ENCODE measurements around the gene UBAP1L. TPM values are rescaled to one million over a fixed set of nuclear protein-coding genes. Genes with fewer than 3 reads are reported as not detected.
A peak's percentile ranks its signal among the peaks of the same experiment; 100 is the strongest.

The UBAP1L gene
- total and polyA plus RNA-seq, 10 donors = 2.5 to 11.2 (median 7.0) TPM

DNA sequence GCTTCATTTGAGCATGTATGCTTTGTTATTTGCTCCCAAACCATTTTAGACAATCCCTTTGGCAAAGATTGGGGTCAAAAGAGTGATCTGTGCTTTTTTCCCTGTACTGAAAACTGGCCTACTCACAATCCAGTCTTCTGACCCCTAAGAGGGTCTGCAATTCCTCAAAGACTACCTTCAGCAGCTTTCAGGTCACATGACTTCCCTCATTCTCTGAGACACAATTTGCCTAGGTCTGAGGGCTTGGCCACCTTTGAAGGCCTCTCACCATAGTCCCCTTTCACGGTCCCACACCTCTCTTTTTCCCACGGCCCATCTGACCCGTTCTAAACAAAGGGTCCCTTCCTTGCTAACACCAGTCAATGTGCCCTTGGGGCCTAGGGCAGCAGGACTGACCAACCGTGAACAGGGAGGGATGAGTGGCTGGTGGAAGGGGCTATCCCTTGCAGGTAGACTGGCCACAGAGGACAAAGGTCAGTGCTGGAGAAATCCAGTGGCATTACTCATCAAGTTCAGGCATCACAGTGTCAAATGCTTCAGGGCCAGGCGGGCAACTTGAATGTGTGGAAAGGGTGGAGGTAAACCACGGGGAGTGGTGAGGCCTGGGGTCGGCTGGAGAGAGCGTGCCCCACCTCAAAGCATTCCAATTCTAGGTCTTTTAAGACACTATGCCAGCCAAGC, 58.0 kb downstream of the UBAP1L start:
- WGBS, 5 donors = 74 to 90% (median 81%) methylated on average over 8 of the region's 8 CpGs
- H3K27ac ChIP-seq = no peak overlapping the region

GRCh38 chr15:65056106-65056505, 58.9 kb downstream of the UBAP1L start:
- Histone ChIP-seq H3K36me3 (peaks cover 0 to 16% (median 0%) of the 10 kb centered on the region in 6 donors), H3K9me3 (no peaks in the 10 kb centered on the region), H3K4me3 (no peak overlapping the region), H3K27me3 (replicated peaks in 1 of 7) (no peaks in the 10 kb centered on the region), H3K4me1 (peaks cover 0 to 10% (median 0%) of the 10 kb centered on the region in 6 donors), H3K27ac (no peak overlapping the region)
- TF ChIP-seq POLR2A (IDR thresholded peaks at IDR 0.05) (no peak), POLR2AphosphoS5 (IDR thresholded peaks at IDR 0.05) (no peak), CTCF (IDR thresholded peaks at IDR 0.05 in 8 of 11, conservative IDR thresholded peaks at IDR 0.05 in 3 of 11) (no peak)
- no peak for DNase-seq
- intact Hi-C loops (cut with DNase I; ENCODE audit: low total_unique reads) = loop anchor here (10.0 kb wide), 1 partner anchor 219 kb away; no protein-coding TSS in a partner anchor
- 77 to 84% (median 81%) methylated on average over 9 of the region's 9 CpGs for WGBS, 5 donors

More for the DNA sequence above, 58.0 kb downstream of the UBAP1L start:
- Histone ChIP-seq H3K9me3 (no peaks in the 10 kb centered on the region), H3K27me3 (replicated peaks in 1 of 7) (no peaks in the 10 kb centered on the region), H3K36me3 (peaks cover 0 to 16% (median 0%) of the 10 kb centered on the region in 6 donors), H3K4me1 (peaks cover 0 to 10% (median 0%) of the 10 kb centered on the region in 6 donors), H3K4me3 (no peak overlapping the region)
- intact Hi-C loops (cut with DNase I; ENCODE audit: low total_unique reads) = loop anchor here (10.0 kb wide), 1 partner anchor 218 kb away; no protein-coding TSS in a partner anchor
- no peak for TF ChIP-seq POLR2AphosphoS5 (IDR thresholded peaks at IDR 0.05)
- TF ChIP-seq POLR2A (IDR thresholded peaks at IDR 0.05) = no peak
- TF ChIP-seq CTCF (IDR thresholded peaks at IDR 0.05 in 8 of 11, conservative IDR thresholded peaks at IDR 0.05 in 3 of 11) = no peak
- no peak for DNase-seq

DNA sequence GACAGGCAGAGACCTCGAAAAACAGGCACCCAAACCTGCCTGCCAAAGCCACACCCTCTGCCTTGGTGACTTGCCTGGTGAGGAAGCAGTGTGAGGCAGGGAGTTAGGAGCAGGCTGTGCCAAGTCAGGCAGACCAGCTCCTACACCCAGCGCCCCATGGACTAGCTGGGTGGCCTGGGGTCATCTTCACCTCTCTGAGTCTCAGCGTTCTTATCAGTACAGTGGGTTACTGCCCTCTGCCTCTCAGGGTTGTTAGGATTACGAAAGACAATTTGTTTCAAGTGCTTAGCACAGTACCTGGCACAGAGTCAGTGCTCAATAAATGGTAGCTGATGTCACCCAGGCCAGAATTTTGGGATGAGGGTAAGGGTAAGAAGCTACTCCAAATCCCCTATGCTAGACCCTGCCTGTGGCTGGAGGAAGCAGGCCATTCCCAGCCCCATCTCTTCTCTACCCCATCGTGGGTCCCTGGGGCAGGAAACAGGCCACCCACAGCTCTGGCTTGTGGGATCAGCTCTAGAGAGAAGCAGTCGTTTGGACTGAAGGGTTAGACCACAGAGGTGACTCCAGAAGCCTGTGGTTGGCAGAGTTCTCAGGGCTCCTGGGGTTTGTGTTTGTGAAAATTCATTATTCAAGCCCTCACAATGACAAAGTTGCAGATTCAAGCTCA, 59.7 kb downstream of the UBAP1L start:
- Histone ChIP-seq H3K4me3 (no peak overlapping the region), H3K4me1 (peaks cover 0 to 13% (median 2%) of the 10 kb centered on the region in 6 donors), H3K36me3 (peaks cover 0 to 16% (median 0%) of the 10 kb centered on the region in 6 donors), H3K9me3 (no peaks in the 10 kb centered on the region), H3K27ac (peak overlapping the region in 2 of 8 donors; percentile 9 to 14), H3K27me3 (replicated peaks in 1 of 7) (no peaks in the 10 kb centered on the region)
- DNase-seq = no peak
- no peak for TF ChIP-seq POLR2A (IDR thresholded peaks at IDR 0.05)
- no peak for TF ChIP-seq POLR2AphosphoS5 (IDR thresholded peaks at IDR 0.05)
- no peak for TF ChIP-seq CTCF (IDR thresholded peaks at IDR 0.05 in 8 of 11, conservative IDR thresholded peaks at IDR 0.05 in 3 of 11)
- intact Hi-C loops (cut with DNase I; ENCODE audit: low total_unique reads) = loop anchor here (10.0 kb wide), 1 partner anchor 219 kb away; no protein-coding TSS in a partner anchor
- 20 to 55% (median 47%) methylated on average over 2 to 6 of the region's 6 CpGs for WGBS, 5 donors
